GM19238 (cell line): ENCODE data around the gene HOXA5.

ENCODE experiments used
- DNase-seq: peaks from one replicate; pipeline ENCODE4 v3.0.0; 2011; ENCODE audit warnings: low spot score; ENCODE audit not compliant: insufficient read length

The HOXA5 gene

DNA sequence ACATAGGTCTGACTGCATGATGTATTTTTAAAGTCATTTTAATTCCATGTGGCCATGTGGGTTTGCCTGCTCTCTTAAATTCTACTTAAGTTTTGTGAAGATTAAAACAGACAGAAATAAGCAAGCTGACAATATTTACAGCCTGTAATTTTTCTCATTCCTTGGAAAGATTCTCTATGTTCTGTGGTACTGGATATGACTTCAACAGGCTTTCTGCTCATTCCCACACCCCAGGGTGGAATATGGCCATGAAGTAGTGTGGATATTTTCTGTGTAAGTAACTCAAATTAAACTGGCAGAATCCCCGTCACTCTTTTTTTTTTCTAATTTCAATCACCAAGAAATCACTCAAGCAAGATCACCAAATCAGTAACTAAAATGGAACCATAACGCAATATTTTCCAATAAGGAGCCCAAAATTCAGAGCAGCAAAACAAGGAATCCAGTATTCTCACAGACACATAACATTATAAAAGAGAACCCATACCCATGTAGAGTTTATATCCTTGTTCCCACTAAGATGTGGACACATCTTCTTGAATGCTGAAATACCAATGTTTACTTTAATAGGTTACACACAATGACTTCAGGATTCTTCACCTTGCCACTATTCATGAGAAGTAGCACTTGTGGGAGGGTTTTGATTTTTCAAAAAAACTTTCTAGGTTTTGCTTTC is 5.7 kb downstream of the HOXA5 start:
- DNase-seq = no peak

DNA sequence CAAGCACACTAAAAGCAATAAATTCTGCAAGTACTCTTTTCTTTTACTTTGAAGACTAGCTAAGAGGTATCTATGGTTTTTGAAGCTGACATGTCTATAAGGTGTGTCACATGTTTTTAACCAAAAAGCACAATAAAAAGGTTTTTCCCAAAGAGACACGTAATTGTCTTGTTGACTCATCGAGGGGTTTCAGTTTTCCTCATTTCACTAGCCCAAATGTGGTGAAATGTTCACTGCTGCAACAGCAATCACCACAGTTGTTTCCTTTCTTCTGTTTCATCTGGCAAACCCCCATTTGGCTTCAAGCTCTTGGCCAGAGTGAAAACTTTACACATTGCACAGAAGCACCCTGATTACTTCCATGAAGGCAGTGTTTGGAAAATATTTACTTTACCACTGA is 9.1 kb downstream of the HOXA5 start:
- DNase-seq = no peak

DNA sequence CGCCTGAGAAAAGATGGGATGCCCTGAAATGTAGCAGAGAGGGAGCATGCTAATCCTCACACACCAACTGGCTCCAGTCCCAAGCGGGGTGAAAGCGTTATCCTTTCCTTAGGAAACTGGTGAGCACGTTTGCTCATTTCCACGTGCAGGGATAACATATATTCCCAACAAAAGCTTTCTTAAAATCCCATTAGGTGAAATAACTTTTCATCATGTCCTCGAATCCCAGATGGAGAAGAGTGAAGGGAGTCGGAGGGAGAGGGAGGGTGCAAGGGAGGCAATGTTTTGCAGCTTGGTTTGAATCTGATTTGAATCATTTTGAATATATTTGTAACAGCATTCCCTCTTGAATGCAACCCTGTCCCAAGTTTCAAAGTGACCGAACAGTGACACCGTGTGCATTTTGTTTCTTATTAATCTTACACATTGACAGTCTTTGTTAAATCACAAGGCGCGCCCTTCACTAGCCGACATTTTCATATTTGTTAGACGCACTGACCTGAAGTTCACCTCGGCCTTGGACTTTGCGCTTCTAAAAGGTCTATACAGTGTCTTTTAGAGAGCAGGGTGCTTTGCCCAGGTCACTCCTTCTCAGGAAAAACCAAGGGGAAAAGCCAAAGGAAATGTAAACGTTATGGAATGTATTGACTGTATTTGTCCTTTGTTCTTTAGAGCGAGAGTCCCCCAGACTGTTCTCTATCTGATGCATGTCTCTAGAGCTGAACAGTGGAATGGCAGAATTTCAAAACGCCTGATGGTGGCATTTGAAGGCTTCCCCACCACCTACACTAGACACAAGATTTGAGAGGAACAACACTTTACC is 9.9 kb downstream of the HOXA5 start:
- no peak for DNase-seq

DNA sequence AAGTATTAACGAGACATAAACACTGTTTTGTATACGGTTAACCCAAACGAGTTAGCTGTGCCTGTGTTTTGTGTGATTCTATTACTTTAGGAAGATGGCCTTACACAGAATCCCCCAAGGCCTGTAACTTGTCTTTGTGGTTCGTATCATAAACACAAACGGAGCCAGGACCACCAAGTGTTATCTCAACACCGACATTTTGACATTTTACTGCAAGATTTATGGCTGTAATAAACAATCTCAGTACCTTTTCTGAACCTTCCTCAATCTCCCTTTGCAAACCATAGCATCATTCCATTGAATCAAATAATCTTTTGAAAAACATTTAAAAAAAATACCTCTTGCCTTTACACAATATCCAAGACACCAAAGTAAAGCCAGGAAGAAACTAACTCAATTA is 10.5 kb downstream of the HOXA5 start:
- no peak for DNase-seq

DNA sequence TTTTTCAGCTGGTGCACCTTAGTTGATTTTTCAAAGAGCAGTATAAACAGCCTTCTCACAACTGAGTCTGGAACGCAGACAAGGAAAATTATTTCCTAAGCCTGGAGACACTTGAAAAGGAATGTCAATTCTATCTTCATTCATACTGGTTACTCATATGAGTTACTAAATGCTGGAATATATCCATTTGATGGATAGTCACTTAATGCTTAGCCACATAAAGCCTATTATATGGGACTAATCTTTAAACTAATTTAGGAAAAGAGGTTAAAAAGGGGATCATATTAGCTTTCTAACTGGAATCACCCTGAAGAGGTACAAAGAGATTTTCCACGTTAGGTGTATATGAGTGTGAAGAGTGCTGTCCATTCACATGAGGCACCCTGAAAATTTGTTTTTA is 11.3 kb downstream of the HOXA5 start:
- no peak for DNase-seq

DNA sequence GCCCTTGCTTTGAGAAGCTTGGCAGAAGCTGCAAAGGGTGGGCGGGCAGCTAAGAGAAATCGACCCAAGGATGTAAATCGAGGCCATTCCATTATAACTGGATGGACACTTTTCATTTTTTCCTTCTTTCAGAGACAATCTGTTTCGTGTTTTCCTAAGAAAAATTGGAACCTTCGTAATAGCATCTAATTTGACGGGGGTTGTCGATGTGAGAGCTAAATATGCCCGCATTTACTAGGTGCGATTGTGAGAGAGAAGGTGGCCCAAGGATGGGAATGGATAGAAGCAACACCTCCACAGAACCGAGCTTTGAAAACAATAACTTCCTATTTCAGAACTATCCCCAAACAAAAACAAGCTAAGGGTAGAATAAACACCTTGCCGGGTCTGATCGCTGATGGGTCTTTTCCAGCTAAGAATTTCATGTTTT is 12.1 kb downstream of the HOXA5 start:
- no peak for DNase-seq

DNA sequence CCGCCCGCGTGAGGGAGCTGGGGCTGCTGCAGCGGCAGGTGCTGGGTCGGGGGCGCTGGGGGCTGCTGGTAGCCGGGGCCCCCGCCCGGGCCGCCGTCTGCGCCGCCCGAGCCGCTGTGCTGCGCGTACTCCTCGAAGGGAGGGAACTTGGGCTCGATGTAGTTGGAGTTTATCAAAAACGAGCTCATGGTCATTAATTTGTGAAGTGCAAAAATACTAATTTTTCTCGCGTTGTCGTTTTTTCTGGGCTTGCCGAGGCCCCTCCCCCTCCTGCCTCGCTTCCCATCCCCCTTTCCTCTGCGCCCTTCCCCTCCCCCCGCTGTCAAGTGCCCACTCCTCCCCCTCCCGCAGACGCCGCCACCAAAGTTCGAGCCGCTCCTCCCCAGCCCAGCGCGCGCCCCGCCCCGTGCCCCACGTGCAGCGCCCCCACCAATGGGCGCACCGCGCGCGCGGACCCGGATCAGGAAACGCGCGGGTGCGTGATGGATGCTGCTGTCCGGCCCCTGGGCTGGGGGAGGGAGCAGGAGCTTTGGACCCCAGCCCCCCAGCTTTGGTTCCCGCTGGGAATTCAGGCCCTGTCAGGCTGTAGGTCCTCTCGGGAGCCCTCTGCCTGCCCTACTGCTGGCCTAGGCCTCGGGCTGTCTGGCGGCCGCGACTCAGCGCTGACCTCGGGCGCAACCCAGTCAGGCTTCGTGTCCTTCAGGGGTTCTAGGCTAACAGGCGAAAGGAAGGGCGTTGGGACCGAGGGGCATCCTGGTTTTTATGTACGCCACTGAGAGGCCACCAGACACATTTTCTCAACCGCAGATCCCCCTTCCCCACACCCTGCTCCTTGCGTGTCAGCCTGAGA is 12.7 kb downstream of the HOXA5 start, which contains the start of gene HOXA4:
TSS of gene HOXA4 (minus strand) at position 218 of the 850 bp plus-strand sequence. CDS start at position 194, 24 bp downstream.
- DNase-seq = no peak

DNA sequence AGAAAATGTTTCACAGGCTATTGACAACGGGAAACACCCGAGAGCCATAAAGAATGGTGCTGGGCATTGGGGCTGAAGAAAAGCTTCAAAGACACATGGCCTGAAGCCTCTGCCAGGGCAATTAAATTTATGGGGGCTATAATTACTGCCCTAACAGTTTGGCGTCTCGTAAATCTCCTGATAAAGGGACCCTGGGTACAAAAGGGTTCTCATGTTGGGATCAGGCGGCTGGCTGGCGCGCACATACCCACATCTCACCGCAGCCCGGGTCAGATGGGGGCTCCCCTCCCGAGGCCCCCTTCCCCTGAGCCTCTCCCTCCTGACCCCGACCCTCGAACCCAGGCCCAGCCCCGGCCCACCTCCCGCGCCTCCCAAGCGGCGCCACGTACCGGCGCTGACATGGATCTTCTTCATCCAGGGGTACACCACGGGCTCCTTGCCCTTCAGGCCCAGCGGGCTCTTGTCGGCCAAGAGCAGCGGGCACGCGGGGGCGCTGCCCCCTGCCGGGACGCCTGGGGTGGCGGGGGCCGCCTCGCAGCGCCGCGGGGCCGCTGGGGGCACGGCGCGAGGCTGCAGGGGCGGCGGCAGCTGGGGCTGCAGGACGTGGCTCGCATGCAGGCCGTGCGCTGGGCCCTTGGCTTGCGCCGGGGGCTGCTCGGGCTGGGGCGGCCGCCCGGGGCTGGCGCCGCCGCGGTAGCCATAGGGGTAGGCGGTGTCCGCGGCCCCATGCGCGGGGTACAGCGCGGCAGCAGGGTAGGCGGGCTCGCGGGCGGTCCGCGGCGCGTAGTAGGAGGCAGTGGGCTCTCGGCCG is 13.5 kb downstream of the HOXA5 start:
- DNase-seq = no peak

DNA sequence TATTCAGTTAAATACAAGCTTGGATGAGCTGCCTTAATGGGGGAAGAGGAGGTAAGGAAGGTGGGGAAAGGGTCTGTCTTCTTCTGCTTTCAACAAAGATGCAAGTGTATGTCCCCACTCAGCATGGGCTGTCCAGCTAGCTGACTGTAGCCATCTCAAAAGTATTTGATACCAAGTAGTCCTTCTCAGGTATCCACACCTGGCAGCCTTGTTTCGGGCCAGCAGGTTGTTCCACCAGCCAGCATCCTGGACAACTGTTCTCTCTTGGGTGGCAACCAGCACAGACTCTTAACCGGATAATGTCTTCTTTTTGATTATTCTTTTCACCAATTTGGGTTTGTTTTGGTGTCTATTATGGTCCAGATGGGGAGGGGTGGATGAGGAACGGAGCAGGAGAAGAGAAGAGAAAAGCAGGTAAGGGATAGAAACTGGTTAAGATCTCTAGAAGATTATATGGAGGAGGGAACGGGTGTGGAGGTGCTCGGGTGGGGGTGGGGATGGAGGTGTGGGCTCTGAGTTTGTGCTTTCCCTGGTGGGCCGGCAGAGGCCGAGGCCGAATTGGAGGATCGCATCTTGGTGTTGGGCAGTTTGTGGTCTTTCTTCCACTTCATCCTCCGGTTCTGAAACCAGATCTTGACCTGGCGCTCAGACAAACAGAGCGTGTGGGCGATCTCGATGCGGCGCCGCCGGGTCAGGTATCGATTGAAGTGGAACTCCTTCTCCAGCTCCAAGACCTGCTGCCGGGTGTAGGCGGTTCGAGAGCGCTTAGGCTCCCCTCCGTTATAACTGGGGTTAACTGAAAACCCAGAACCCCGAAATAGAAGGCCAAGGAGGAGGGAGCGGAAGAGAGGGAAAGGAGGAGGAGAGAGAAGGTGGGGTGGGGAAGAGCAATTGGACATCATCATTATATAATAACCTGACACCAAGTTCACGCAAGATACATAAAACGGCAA is 14.4 kb downstream of the HOXA5 start:
- DNase-seq = no peak

DNA sequence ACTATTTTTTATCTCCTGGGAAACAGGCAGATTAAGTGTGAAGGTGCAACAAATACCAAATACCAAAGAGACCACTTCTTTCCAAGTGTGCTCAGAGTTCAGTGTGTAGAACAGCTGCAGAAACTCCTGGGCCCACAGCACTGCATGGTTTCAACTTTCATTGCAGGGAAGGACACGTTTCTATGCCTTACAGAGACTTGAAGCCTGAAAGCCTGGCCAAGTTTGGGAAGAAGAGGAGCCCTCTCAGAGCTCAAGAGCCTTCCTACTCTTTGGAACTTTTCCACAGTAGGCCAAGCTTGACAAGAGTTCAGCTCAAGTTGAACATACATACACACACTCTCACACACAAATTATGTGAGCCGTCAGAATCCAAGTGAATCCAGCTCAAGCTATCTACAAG is 15.4 kb downstream of the HOXA5 start:
- DNase-seq = no peak

DNA sequence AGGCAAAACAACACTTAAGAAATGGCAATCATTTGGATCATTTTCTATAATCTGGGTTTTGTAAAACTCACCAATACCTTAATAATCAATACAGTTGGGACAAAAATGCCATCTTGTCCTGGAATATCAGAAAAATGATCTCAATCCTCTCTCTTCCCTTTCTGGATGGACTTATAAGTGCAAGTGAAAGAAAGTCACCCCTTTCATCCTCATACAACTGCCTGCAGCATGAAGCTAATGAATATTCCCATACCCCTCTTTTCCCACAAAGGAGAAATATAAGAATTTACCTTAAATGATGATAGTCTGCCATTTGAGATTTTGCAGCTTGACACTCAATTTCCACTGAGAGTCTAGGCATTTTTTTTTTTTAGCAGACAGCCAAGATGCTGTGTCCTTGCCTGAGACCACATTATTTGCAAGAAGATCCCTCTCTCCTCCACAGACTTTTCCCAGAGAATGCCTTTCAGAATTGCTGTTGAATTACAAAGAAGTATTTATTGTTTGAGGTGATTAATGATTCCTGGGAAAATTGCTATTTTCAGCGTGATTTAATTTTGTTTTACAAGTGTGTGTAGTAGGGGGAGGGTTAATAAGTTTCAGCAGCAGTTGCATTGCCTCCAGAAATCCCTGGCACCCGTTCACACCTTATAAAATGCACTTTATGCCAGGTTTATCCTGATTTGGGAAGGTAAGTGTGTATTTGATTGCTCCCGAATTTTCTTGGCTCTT is 16.7 kb downstream of the HOXA5 start:
- no peak for DNase-seq

DNA sequence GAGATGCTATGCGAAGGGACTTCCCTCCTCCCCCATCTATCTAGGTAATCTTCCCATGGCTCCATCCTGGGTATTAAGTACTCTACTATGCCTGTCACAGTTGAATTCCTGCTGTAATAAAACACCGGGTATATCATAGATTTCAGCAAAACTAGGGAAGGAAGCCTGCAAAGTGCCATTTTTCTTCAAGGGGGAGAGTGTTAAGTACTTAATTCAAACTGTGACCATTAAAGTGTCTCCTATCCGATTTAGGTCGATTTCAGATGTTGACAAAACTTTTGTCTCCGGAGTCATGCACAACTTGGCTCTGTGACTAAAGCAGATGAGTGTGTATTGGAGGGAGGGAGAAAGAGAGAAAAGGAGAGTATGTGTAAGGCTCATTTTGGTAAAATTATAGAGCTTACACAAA is 17.5 kb downstream of the HOXA5 start:
- DNase-seq = no peak

DNA sequence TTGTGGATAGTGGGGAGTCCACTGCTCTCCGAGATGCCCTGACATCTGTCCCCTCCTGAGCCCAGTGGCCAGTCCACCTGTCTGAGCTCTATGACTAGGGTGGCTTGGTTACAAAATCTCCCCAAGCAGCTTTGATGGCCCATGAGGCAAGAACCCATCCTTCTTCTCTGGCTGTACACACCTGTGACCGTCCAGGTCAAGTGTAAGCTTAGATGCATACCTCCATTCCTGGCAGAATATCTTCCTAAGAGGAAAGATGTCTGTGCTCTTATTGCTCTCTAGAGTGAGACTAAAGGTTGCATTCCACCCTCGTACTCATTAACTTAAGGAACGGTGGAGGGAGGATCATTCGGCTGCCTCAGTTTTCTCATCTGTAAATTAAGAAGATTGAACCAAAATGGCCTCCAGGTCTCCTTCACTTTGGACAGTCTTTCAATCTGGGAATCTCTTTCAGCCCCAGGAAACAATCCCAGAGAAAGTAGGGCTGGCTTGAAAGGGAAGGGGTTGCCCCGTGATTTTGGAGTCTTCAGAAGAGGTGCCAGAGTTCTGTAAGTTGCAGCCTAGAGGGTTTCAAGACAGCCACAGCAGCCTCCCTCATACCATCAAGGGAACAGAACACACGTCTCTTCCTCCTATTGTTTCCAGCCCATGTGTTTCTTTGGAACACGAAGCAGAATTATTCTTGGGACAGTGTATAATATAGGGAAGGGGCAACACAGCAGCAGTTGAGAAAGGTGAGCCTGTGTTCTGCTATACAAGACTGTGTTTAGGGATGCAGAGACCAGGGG is 18.4 kb downstream of the HOXA5 start:
- DNase-seq = no peak

DNA sequence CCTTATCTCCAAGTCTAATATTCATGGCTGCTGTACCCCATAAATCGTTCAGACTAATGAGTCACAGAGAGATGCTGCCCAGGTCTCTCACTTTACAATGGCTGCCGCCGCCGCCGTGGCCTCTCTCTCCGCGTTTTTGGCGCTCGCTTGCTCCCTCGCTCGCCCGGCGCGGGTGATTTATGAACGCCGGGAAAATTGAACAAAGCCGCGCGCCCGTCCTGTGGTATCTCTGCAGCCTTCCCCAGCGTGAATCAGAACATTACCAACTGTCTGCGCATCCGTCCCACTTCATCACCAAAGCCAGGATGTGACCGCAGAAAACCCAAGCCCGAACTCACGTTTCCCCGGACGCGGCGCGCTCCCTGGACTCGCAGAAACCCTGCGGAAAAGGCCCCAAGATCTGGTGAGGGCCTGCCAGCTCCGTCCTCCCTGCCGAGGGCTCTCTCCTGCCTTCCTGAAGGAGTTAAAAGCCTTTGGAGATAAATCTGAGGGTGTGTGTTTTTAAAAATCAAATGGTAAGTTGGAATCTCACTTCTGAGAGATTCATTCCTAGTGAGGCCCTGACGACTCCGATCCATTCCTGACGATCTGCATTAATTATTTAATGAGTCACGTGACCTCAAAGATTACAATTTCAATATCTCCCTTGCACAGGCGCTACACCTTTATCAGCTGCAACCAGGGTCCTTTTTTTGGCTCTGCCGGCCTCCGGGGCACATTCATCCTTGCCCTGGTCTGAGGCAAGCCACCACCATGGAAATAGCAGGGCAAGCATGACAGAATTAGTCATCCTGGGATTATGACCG is 19.2 kb downstream of the HOXA5 start:
- DNase-seq = no peak

DNA sequence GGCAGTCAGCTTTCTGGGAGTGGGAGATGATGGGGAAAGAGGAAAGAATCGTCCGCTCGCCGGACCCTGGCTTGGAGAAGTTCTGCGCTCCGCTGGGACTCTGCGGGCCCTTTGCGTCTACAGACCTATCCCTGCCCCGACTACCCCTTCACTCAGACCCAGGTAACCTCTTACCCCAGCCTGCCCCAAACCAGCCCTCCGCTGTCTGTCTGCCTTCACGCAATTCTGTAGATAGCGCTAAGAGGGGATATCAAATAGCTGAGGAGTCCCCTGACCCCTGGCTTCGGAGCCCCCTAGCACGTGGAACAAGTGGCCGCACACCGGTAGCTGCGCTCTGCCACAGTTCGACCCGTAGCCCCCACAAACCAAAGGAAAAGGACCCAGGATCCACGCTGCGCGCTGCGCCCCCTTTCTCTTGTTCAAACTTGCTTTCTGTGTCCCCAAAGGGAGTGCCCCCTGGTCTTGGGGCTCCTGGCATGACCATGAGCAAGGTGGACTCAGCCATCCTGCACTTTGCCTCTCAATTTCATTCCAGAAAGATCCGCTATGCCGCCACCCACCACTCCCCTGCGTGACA is 19.9 kb downstream of the HOXA5 start:
- DNase-seq = no peak

DNA sequence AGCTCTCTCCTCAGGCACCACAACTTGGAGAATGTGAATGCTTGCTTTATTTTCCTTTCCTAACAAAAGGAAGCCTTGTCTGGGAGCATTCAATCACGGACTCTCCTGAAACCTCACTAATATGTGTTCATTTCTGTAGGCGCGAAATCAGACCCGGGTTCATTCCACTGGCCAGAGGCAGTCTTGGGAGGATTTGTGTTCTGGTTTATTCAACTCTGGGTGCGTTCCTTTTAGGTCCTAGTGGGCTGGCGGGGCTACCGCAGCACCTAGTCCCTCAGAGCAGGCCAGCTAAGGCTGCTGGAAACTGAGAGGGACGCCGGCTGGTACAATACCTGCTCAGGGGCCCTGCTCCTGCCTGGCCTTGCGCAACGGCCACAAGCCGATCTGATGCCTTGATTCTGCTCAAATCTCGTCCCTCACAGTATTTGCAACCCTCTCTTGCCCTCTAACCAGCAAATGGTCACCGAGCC is 20.4 kb downstream of the HOXA5 start:
- DNase-seq = no peak
